ENCODE measurements around the gene NPB.

Gene NPB

DNA sequence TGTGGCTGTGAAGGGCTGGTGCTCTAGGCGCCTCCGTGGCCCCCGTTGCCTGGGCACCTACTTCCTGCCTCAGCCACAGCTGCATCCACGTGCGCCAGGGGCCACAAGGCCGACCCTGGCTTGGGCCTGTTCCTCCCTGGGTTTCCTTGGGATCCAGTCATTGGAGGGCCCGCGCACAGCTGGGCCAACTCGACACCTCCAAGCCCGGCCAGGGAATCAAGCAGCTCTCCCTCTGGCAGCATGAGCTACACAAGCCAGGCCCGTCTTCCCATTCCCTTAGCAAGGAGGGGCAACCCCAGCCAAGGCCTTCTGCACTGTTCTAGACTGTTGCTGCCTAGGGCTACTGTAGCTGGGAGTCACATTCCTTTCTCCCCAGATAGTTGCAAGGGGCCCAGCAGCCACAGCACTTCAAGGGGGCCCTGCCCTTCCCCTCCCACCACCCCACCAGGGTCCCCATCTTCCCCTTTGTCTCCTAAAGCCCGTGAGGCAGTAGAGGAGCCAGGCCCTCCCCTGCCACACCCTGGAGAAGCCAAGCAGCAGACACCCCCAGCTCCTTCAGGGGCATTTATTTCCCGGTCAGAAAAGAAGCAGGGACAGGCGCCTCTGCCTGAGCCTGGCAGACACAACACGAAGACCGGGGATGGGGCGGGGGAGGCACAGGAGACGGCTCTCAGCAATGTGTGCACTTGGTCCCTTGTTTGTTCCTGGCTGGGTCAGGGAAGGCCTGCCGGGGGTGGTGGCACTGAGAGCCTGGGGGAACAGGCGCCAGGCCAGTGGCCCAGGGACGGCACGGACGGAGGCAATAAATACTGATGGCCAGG, 34.7 kb upstream of the NPB start (continued):
- TF ChIP-seq ZNF302 (tag by site-specific recombination; IDR thresholded peaks at IDR 0.05; ENCODE audit: low read depth) (no peak), ZNF501 (tag by site-specific recombination; IDR thresholded peaks at IDR 0.05) (no peak), ZNF311 (tag by site-specific recombination; IDR thresholded peaks at IDR 0.05; ENCODE audit: borderline replicate concordance) (no peak), ZFP69B (tag by site-specific recombination; IDR thresholded peaks at IDR 0.05) (peak; percentile 82), ZNF146 (tag by site-specific recombination; IDR thresholded peaks at IDR 0.05) (no peak; the same call in 1 of the 2 replicates), TRIM28 (IDR thresholded peaks at IDR 0.05; ENCODE audit: borderline replicate concordance, low read length) (no peak), ZNF221 (tag by site-specific recombination; IDR thresholded peaks at IDR 0.05; ENCODE audit: borderline replicate concordance) (no peak), MYNN (tag by site-specific recombination; IDR thresholded peaks at IDR 0.05; ENCODE audit: borderline replicate concordance) (no peak), ZNF202 (tag by site-specific recombination; IDR thresholded peaks at IDR 0.05; ENCODE audit: borderline replicate concordance) (no peak), ZNF830 (tag by site-specific recombination; IDR thresholded peaks at IDR 0.05; ENCODE audit: low read depth) (no peak), ZNF629 (tag by site-specific recombination; IDR thresholded peaks at IDR 0.05) (0 out of 2 replicates have a peak, but pooled peaks have one; percentile 15)

DNA sequence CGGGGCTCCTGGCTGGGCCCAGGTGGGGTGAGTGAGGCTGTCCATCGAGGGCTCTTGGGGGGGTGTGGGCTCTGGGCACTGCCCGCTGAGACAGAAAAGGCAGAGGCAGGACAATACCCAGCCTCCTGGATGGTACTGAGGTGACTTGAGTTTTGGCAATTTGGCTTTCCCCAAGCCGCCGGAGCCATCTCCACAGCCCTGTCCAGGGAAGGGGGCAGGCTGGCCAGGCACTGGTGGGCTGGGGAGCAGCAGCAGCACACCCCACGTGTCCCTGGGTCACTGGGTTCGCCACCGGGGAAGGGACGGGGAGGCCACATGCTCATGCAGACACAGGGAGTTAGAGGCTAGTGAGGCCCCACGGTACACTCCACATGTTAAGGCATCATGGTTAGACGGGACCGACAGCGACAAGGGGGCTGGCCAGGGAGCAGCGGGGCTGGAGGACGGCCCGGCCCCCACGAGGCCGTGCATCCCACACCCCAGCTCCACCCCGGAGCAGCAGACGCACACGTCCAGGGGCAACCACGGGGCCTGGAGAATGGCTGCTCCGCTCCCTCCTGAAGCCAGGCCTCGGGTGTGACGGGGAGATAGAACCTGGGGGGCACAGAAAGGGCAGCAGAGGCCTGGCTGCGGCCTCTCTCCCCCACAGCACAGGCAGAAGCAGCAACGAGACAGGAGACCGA, 33.9 kb upstream of the NPB start:
- H3K4me1 ChIP-seq (ENCODE audit: control insufficient read depth, insufficient read depth, low read length): peaks cover 17% of the 10 kb centered on the region; the same call in 1 of the 2 replicates
- ChIA-PET CTCF (interaction anchor here (0.7 to 2.4 kb wide), 3 partner anchors 18 to 153 kb away, joined by 3 to 12 read pairs (median 4); no protein-coding TSS in a partner anchor), POLR2A (interaction anchor here (0.6 to 2.5 kb wide), 7 partner anchors 11 to 355 kb away, joined by 4 to 14 read pairs (median 8); partner anchors contain the start of genes ACTG1, CENPX, LRRC45 and MRPL12)
- peaks cover 5 to 70% of the 10 kb centered on the region in 2 experiments; a peak in 2 of 3 replicates for H3K36me3 ChIP-seq (ENCODE audit: control insufficient read depth in 2 of 2, insufficient read depth in 1 of 2, low read length in 2 of 2)
- no peak overlapping the region for H3K4me3 ChIP-seq (ENCODE audit: low read depth, low read length)
- H3K27ac ChIP-seq (ENCODE audit: extremely low read depth, low read depth, low read length): peak overlapping the region; percentile 100
- no peaks in the 10 kb centered on the region for H3K9me3 ChIP-seq (ENCODE audit: control insufficient read depth, insufficient read depth, low read depth, low read length)
- TF ChIP-seq ZNF76 (tag by site-specific recombination; IDR thresholded peaks at IDR 0.05; ENCODE audit: borderline replicate concordance, low read depth): no peak
- TF ChIP-seq ZNF157 (tag by site-specific recombination; IDR thresholded peaks at IDR 0.05): no peak
- no peak for TF ChIP-seq ZNF23 (tag by site-specific recombination; IDR thresholded peaks at IDR 0.05; ENCODE audit: borderline replicate concordance)
- no peak for TF ChIP-seq ZNF26 (tag by site-specific recombination; IDR thresholded peaks at IDR 0.05)
- no peak for TF ChIP-seq ZNF558 (tag by site-specific recombination; IDR thresholded peaks at IDR 0.05)
- TF ChIP-seq ZNF280C (tag by site-specific recombination; IDR thresholded peaks at IDR 0.05): no peak
- TF ChIP-seq ZSCAN23 (tag by site-specific recombination; IDR thresholded peaks at IDR 0.05): no peak
- TF ChIP-seq ZNF654 (tag by site-specific recombination; IDR thresholded peaks at IDR 0.05; ENCODE audit: low read depth): no peak
- peak; percentile 85 for TF ChIP-seq SP3 (tag by site-specific recombination; IDR thresholded peaks at IDR 0.05)
- peak; percentile 92; the same call in 1 of the 2 replicates for TF ChIP-seq BCL11B (tag by site-specific recombination; IDR thresholded peaks at IDR 0.05; ENCODE audit: low read depth)
- TF ChIP-seq ZNF585B (tag by site-specific recombination; IDR thresholded peaks at IDR 0.05): no peak
- no peak for TF ChIP-seq ZNF280D (tag by site-specific recombination; IDR thresholded peaks at IDR 0.05)
- peak; percentile 85 for TF ChIP-seq ZNF837 (tag by site-specific recombination; IDR thresholded peaks at IDR 0.05)
- TF ChIP-seq GLIS2 (tag by site-specific recombination; IDR thresholded peaks at IDR 0.05): peak; percentile 82
- TF ChIP-seq SP7 (tag by site-specific recombination; IDR thresholded peaks at IDR 0.05): peak; percentile 36
- no peak for TF ChIP-seq ZNF776 (tag by site-specific recombination; IDR thresholded peaks at IDR 0.05; ENCODE audit: borderline replicate concordance)
- peak; percentile 95 for TF ChIP-seq BCL11A (tag by site-specific recombination; IDR thresholded peaks at IDR 0.05; ENCODE audit: low read depth)
